Measurements from ENCODE around the gene HPX.

DNA sequence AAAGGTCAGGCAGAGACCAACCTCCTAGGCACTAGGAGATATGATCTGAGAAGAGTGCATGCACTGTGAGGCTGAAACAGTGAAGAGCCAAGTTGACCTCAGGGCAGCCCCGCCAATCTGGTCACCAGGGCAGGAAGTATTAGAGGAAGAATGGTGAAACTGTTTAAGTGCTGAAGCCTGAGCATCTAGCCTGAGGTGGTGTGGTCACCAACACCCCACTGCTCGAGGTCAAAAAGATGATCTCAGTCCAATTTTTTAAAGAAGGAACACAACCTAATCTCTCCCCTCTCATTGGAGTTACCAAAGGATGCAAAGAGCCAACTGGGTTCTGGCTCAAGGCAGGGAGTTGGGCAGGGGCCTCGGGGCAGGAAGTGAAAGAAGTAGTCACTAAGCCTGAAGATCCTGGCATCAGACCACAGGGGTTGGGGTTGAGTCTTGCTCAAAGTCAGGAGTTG lies 25.9 kb downstream of the HPX start:
- TF ChIP-seq ELF4 (IDR thresholded peaks at IDR 0.05) (no peak), BHLHE40 (IDR thresholded peaks at IDR 0.05; ENCODE audit: borderline replicate concordance) (no peak), ZNF384 (IDR thresholded peaks at IDR 0.05) (no peak), FOXA1 (IDR thresholded peaks at IDR 0.05) (no peak)
